Measurements from ENCODE around the gene SLC9B1.

The SLC9B1 gene, protein sequence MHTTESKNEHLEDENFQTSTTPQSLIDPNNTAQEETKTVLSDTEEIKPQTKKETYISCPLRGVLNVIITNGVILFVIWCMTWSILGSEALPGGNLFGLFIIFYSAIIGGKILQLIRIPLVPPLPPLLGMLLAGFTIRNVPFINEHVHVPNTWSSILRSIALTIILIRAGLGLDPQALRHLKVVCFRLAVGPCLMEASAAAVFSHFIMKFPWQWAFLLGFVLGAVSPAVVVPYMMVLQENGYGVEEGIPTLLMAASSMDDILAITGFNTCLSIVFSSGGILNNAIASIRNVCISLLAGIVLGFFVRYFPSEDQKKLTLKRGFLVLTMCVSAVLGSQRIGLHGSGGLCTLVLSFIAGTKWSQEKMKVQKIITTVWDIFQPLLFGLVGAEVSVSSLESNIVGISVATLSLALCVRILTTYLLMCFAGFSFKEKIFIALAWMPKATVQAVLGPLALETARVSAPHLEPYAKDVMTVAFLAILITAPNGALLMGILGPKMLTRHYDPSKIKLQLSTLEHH

DNA sequence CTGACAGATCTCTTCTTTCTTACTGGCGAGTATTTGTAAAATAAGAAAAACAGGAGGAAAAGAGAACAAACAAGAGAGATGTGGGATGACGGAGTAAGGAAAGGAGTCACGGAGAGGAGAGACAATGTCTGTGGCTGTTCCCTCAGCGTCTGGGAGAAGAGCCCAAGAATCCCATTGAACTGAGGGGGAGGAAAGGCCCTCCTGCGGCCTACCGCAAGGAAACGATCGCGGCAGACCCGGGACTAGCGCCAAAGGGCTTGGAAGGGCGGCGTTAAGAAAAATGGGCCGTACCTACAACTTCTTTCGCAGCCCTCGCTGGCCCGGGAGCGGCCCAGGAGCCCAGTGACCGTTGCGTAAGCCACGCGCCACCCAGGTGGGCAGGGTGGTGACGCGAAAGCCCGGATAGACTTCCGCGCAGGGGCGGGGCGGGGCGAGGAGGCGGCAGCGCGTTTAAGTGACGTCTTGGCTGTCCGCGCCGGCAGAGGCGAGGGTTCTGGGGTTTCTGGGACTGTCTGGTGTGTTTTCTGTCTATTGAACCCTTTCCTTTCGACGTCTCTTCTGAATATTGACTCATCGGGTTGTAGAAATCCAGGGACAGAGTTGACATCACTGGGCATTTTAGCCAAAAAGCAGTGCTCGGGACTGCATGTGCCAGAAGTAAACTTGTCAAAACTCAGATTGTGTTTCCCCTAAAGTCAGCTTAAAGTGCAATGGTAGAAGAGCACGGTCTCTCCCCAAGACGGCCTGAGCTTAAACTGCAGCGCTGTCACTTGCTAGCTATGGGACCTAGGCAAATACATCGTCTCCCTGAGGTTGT lies at the start of gene SLC9B1:
Gene SLC9B1 (minus strand): TSS at position 398 of the 817 bp plus-strand sequence. CDS start 27,994 bp downstream, outside the sequence.
- DNase-seq: peak; percentile 92

DNA sequence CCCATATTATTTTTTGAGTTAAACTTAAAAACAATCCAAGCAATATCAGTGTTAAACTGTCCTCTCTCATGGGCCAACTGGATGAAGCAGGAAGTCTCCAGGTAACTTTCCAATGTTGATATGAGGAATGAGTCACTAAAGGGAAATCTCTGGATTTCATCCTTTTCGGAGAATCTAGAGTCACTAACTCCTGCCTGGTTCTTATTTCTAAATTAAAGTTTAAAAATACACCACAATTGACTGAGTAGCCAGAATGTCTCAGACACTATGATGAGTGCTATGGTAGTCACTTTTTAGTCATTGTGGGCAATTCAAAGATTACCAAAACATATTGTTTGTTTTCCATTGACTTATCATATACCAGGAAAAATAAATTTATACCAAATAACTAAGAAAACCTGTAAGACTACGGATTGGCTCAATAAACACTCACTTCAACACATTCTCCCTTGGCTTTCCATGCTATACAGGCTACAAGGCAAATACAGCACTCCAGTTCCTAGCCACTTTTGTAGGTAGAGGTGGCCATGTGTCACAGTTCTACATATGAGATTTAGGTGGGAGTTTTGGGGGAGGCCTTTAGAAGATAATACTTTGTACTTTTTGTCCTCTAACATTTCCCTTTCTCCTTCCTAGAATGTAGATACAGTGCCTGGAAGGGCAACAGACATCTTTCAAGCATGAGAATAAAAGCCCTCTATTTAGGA lies 48.5 kb upstream of the SLC9B1 start:
- DNase-seq: no peak

DNA sequence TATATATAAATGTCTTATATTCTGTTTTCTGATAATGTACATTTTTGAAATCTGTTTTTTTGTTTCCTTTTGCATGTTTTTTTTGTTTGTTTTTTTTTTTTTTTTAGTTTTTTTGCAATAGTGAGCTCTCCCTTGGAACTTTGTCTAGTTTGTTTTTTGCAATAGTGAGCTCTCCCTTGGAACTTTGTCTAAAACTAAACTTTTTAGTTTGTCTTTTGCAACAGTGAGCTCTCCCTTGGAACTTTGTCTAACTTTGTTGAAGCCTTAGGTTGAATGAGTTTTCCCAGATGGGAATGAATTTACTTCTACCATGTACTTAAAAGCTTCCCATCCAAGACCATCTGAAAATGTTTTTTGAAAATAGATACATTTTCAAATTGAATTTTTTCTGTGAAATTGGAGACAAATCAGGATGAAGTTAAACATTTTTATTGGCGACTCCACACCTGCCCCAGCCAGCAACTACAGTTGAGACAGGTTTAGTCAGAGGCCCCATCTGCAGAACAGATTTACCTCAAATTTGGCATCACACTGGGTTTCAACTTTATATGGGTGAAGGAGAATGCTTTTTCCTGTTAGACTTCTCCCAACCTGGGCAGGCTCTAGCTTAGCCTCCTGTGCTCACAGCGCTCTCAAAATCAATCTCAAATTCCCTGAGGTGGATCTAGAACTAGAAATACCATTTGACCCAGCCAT lies 41.1 kb upstream of the SLC9B1 start:
- DNase-seq: no peak

DNA sequence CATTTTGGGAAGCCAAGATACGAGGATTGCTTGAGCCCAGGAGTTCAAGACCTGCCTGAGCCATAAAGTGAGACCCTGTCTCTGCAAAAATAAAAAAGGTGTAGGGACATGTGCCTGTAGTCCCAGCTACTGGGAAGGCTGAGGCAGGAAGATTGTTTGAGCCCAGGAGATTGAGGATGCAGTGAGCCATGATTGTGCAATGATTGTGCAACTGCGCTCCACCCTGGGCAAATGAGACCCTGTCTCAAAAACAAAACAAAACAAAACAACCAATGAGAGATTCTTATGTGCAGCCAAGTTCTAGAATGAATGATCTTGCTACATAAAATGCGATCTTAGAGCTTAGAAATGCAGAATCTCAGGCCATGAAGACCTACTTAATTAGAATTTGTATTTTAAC lies 34.5 kb upstream of the SLC9B1 start:
- DNase-seq: no peak

DNA sequence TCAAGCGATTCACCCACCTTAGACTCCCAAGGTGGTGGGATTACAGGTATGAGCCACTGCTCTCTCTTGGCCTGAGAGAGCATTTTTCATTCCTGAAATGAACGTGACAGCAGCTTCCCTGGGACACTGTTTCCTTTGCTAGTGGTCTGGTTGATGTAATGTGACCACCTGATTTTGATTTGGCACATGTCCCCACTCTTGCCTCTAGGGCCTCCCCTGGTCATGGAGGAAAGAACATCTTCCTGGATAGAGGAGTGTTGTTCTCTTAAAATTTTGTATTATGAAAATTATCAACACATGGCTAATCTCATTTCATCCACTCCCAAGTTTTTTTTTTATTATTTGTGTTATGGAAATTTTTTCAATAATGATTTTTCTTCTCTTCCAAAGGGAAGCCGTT lies 33.3 kb upstream of the SLC9B1 start:
- DNase-seq: no peak

DNA sequence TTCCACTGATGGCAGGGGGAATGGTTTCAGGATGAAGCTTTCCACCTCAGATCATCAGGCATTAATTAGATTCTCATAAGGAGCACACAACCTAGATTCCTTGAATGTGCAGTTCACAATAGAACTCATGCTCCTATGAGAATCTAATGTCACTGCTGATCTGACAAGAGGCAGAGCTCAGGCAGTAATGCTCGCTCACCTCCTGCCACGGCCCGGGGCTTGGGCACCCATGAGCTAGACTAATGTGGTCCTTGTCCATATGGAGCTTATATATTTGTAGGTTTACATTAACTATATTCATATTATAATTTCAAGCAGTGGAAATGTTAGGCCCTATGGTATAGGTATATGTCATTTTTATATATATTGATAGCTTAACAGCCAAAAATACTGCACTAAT lies 32.6 kb upstream of the SLC9B1 start:
- DNase-seq: no peak

DNA sequence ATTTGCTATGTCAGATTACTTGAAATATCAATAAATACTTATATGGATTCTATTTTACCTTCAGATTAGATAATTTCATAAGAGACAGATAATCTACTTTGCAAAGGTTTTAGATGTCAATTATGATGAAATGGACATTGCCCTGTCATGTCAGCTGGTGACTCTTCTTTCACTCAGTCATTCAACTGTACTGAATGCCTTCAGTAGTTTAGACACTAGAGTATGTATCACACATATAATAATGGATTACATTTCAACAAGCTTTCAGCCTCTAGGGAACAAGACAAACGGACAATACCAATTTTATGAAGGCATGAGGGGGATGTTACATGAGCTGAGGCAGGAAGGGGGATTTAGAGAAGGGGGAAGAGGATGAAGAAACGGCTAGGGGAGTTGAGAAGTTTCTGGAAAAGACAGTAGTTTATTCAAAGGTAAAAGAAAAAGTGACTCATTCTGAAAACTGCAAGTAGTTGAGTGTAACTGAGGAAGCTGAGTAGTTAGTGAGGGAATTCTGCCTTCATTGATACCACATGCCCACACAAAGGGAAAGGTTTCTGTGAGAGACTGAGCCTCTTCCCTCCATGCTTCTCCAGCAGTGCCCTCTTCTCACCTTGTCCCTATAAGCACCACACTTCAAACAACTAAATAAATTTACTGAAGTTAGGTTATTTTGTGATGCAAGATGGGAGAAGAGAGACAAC lies 31.4 kb upstream of the SLC9B1 start:
- no peak for DNase-seq

DNA sequence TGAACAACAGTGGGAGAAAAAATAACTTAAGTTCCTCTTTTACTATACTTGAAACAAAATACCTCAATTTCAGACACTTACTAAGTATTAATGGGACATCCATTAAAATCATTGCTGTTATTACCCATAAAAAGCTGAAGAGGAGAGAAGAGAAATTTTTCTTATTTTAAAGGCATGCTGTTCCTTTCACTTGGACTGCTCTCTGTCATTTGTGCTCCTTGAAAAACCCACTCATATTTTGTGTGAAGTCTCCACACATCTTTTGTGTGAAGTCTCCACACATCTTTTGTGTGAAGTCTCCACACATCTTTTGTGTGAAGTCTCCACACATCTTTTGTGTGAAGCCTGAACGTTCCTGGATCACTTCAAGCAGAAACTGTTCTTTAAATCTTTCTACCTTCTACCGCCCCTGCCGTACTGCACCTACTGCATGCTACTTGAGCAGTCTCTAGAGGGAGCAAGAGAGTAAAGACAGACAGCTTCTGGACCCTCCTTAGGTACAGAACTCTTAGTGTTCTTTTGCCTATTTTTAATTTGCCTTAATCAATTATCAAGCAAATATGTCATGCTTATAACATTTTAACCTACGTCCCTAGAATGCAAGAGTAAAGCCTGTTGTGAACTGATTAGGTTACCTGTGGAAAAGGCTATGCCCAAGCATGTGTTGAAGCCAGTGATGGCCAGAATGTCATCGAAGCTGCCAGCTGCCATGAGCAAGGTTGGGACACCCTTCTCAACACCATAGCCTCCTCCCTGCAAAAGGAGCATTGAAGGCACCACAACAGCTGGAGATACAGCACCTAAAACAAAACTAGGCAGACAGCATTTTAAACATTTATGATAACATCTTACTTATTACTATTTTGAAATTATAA lies 27.1 kb upstream of the SLC9B1 start:
- peak; percentile 7 for DNase-seq

DNA sequence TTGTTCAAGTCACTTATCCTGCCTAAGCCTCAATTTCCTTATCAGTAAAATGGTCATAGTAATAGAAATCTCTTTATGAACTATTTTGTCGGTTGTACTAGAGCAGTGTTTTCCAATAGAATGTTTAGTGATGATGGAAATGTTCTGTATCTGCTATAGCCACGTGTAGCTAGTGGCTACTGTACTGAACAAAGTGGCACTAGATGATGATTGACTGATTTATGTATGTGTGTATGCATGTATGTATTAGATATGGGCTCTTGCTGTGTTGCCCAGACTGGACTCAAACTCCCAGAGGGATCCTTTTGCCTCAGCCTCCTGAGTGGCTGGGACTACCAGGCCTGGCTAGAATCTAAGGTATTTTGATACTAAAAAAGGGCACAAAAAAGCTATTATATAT lies 24.7 kb upstream of the SLC9B1 start:
- DNase-seq: no peak

DNA sequence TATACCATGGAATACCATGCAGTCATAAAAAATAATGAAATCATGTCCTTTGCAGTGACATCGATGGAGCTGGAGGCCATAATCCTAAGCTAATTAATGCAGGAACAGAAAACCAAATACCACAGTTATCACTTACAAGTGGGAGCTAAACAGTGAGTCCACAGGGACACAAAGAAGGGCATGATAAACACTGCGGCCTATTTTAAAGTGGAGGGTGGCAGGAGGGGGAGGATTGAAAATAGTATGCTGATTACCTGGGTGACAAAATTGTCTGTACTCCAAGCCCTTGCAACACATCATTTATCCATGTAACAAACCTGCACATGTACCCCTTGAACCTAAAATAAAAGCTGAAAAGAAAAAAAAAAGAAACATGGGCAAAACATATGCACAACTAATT lies 16.7 kb upstream of the SLC9B1 start:
- DNase-seq: no peak

DNA sequence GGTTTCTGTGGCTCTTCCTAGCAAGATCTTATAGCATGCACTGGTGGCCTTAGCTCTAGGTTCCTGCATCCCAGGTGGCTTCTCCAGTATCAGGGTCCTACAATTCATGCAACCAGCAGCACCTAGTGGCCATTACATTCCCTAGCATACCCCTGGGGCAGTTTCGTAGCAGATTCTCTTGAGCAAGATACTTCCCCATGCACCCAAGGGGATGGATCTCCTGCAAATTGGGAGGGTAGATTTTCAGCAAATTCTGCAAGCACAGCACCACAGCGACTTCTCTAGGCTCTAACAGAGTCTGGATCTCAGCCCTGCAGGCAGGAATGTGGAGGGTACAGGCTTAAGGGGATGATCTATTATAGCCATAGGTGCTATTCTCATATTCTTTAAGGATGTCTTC lies 13.1 kb upstream of the SLC9B1 start:
- DNase-seq: no peak

DNA sequence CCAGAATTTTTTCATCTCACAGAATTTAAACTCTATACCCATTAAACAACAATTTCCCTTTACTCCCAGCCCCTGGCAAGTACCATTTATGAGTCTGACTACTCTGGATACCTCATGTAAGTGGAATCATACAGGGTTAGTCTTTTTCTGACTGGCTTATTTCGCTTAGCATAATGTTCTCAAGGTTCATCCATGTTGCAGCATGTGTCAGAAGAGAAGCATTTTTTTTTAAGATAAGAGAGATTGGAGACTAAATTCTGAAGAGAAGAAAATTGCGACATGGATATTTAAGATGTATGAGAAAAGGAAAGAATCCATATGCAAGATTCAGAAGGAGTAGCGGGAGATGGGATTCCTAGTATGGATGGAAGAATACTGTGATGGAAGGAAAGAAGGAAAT lies 11.3 kb upstream of the SLC9B1 start:
- DNase-seq: no peak

DNA sequence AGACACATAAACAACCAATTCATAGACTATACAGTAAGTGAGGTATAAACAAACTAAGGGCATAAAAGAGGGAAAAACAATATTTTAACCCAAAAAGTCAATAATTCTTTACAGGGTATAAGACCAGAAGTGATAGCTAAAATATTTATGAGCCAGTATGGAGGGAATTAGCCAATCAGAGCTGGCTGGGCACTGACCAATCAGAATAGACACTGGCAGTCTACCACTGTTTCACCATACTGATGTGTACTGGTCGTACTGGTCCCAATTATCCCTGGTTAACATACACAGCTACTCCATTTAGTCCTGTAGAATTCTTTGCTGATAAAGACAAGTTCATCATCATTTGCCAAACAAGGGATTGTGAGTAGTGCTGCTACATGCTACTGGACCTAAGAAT lies 9.8 kb upstream of the SLC9B1 start:
- no peak for DNase-seq

DNA sequence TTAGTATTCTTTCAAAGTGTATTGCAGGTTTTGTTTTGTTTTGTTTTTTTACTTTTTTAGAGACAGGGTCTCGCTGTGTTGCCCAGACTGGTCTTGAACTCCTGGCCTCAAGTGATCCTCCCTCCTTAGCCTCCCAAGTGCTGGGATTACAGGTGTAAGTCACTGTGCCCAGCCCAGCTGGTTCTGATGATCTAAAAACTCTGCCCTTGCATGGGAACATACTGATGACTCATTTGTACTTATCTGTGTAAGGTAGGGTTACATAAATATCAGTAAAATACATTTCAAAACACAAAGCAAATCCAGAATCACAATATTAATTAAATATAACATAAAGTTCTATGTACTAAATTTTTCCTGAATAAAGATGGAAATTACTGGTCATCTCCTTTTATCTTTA lies 7.4 kb upstream of the SLC9B1 start:
- no peak for DNase-seq

DNA sequence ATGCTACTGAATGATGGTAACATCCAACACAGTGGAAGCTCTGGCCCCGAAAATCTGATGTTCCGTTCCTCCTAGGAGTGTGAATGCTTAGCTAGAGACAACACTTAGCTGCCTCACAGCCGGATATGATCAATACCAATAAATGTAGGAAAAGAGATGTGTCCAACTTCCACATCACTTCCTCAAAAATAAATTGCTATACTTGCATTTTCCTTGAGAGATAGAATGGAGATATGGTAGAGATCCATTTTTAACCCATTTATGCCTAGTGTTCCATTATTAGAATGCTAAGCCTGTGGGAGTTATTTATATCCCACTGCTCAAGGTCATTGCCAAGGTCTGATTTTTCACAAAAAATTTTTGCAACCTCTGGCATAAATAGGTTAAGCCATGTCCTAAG lies 5.5 kb upstream of the SLC9B1 start:
- DNase-seq: no peak

DNA sequence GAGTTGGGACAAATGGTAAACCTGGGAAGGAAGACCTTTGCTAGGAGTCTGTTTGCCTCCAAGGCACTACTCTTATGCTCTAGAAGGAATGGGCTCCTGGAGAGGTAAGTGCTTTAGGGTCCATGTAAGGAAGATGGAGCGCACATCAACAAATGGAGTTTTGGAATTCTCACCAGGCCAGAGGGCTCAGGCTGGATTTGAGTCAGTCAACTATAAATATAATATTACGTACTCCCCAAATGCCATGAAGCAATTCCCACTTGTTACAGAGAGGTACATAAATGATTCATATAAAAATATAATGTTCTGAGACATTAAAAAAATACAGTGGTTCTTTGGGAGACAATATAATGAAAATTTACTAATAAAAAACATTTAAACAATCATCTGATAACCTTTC lies 1.6 kb upstream of the SLC9B1 start:
- DNase-seq: no peak

DNA sequence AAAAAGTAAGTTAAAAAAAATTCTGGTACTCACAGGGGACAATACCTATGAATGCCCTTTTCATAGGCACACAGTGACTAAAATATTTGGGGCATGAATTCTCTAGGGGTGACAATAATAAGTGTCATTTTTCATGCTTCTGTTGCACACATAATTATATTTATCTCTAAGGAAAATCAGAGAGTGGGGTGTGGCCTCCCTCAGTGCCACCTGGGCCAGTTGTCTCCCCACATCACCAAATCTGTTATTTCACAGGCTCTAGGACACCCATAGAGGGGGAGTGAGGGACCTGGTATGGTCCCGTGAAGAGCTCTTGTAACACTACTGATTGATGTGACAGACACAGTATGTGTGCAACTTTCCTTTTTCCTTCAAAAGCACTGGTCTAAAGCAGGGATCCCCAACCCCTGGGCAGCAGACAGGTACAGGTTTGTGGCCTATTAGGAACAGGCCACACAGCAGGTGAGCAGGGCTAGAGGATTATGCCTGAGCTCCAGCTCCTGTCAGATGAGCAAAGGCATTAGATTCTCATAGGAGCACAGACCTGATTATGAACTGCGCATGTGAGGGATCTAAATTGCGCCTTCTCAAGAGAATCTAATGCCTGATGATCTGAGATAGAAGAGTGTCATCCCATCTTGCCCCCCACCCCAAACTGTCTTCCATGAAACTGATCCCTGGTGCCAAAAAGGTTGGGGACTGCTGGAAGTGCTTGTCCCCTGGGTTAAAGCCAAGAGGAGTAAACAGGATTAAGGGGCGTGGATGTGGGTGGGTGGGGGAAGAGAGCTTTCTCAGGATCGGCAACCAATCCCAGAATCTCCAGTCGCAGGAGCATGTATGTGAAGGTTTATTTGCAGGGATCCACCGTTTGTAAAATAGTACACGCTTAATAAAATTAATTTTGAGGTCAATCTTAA lies 856 bp downstream of the SLC9B1 start:
- DNase-seq: no peak

DNA sequence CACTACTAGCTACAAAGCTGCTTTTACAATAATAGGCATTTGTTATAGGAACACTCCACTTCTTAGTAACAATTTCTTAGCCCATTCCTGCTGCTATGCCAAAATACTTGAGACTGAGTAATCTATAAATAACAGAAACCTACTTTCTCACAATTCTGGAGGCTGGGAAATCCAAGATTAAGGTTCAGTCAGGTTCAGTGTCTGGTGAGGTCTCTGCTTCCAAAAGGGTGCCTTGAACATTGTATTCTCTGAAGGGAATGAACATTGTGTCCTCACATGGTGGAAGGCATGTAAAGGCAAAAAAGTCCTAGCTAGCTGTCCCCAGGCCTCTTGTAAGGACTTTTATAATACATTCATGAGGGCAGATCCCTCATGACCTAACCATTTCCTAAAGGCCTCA lies 7.0 kb downstream of the SLC9B1 start:
- DNase-seq: no peak

DNA sequence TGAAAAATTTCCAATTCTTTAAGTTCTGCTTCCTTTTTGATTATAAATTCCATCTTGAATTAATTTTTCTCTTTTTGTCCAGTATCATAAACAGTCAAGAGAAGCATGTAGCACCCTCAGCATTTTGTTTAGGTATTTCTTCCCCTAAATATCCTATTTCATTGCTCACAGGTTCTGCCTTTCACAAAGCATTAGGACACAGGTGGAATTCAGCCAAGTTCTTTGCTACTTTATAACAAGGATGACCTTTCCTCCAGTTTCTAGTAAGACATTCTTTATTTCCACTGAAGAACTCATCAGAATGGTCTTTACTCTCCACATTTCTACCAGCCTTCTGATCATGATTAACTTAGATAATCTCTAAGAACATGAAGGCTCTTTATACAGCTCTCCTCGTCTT lies 7.4 kb downstream of the SLC9B1 start:
- no peak for DNase-seq

Measured in activated T-cell treated with anti-CD3 and anti-CD28 coated beads for 4 hours (primary cell).